Right atrium auricular region (tissue), 2 donors: ENCODE data around the gene CSTPP1. TPM values are rescaled to one million over a fixed set of nuclear protein-coding genes. Genes with fewer than 3 reads are reported as not detected.
"Not testable (repeated sequence)": the region's sequence is repeated elsewhere in the genome, so short reads cannot be mapped to it uniquely, and the experiment has no call there.

Source experiments
- DNase-seq: peaks from one replicate; pipeline ENCODE4 v3.0.0-alpha.2; 2019; ENCODE audit warnings: low spot score
- H3K27ac ChIP-seq, 2 donors: fragments of 200-600 bp; sonication (generic); 1 replicate in 1 of 2; 2 replicates in 1 of 2; pipeline ENCODE4 v1.5.1; 2016 to 2019
- H3K27me3 ChIP-seq, 2 donors: fragments of 200-600 bp; sonication (generic); one replicate each; pipeline versions ENCODE4 v1.5.1 to v1.6.0; 2017 to 2019
- H3K36me3 ChIP-seq: fragments of 200-600 bp; sonication (generic); one replicate; pipeline ENCODE4 v1.5.1; 2016
- H3K4me1 ChIP-seq, 2 donors: fragments of 200-600 bp; sonication (generic); one replicate each; pipeline versions ENCODE4 v1.5.1 to v1.6.0; 2017 to 2019
- H3K4me3 ChIP-seq, 2 donors: fragments of 200-600 bp; sonication (generic); 1 replicate in 1 of 2; 2 replicates in 1 of 2; pipeline ENCODE4 v1.5.1; 2017 to 2019; ENCODE audit warnings: mild to moderate bottlenecking in 1 of 2, moderate library complexity in 1 of 2
- H3K9me3 ChIP-seq, 2 donors: fragments of 200-600 bp; sonication (generic); one replicate each; pipeline ENCODE4 v1.5.1; 2019
- total RNA-seq, 2 donors: library from RNA; depleted of rRNA; stranded (reverse); fragments of >200 nt; gene quantifications; one replicate each; pipeline ENCODE4 v1.1.0, GENCODE V29; 2016
- TF ChIP-seq, protein P1 (sequence below), 2 donors: fragments of 200-600 bp; sonication (generic); IDR thresholded peaks; one replicate each; pipeline ENCODE4 v1.5.1; 2019; ENCODE audit warnings: antibody characterized with exemption in 2 of 2

The CSTPP1 gene
- total RNA-seq, 2 donors from 2014 or later = 8.1 to 14.0 TPM

DNA sequence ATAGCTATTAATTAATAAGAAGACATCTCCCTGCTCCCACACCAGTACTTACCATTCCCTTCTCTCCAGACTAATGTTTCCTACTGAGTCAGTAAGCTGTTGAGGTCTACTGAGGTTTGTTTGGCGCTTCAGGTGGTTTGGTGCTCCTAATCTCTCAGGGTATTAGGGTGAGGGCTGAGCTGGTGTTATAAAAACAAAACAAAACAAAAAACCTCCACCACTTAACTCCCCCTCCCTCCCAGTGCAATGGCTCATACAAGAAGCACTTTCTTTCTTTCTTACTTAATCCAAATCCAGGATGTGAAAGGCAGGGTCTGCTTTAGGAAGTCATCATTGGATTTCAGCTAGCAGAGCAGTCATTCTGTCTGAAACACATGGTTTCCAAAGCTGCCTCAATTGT is 15.3 kb downstream of the CSTPP1 start:
- H3K9me3 ChIP-seq = no peaks in the 10 kb centered on the region
- no peaks in the 10 kb centered on the region for H3K27me3 ChIP-seq
- H3K36me3 ChIP-seq = no peaks in the 10 kb centered on the region
- H3K27ac ChIP-seq = no peak overlapping the region
- no peak for DNase-seq
- H3K4me3 ChIP-seq = no peak overlapping the region
- TF ChIP-seq, protein P1, sequence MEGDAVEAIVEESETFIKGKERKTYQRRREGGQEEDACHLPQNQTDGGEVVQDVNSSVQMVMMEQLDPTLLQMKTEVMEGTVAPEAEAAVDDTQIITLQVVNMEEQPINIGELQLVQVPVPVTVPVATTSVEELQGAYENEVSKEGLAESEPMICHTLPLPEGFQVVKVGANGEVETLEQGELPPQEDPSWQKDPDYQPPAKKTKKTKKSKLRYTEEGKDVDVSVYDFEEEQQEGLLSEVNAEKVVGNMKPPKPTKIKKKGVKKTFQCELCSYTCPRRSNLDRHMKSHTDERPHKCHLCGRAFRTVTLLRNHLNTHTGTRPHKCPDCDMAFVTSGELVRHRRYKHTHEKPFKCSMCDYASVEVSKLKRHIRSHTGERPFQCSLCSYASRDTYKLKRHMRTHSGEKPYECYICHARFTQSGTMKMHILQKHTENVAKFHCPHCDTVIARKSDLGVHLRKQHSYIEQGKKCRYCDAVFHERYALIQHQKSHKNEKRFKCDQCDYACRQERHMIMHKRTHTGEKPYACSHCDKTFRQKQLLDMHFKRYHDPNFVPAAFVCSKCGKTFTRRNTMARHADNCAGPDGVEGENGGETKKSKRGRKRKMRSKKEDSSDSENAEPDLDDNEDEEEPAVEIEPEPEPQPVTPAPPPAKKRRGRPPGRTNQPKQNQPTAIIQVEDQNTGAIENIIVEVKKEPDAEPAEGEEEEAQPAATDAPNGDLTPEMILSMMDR (IDR thresholded peaks at IDR 0.05) = no peak
- no peaks in the 10 kb centered on the region for H3K4me1 ChIP-seq

DNA sequence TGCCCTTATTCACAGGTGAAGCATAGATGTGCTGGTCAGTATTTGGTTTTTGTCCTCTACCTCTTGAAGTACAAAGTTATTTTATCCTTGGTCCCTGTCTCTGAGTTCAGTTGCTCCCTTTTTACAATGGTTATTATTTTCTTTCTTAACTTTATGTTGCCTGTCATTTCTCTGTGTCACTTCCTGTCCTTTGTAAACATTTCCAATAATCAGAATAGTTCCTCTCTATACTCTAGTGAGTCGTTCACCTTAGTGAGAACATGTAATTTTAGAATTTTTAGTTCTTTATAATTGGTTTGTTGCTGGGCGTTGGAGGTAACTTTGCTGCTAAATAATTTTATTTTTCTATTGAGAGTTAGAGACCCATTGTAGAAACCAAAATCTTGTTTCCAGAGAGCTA is 16.0 kb downstream of the CSTPP1 start:
- no peak for DNase-seq
- no peaks in the 10 kb centered on the region for H3K36me3 ChIP-seq
- no peak overlapping the region for H3K4me3 ChIP-seq
- H3K4me1 ChIP-seq = no peaks in the 10 kb centered on the region
- no peaks in the 10 kb centered on the region for H3K27me3 ChIP-seq
- TF ChIP-seq, protein P1 (IDR thresholded peaks at IDR 0.05) = no peak
- no peak overlapping the region for H3K27ac ChIP-seq
- no peaks in the 10 kb centered on the region for H3K9me3 ChIP-seq

DNA sequence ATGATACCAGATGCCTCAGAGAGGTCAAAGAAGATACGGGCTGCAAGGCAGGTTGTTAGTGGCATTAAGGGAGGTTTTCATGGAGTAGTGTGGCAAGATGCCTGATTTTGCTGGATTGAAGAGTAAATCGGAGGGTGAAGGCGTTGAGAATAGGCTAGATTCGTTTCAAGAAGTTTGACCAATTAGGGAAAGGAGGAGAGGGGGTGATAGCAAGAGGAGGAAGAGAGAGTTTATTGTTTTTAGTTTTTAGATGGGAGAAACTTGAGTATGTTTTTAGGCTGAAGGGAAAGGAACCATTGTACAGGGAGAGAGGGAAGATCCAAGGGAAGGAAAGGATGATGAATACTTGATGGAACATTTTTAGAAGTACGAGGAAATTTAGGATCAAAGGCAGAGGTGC is 16.5 kb downstream of the CSTPP1 start:
- Histone ChIP-seq H3K27me3 (no peaks in the 10 kb centered on the region), H3K4me3 (no peak overlapping the region), H3K9me3 (no peaks in the 10 kb centered on the region), H3K36me3 (no peaks in the 10 kb centered on the region), H3K4me1 (no peaks in the 10 kb centered on the region), H3K27ac (no peak overlapping the region)
- TF ChIP-seq, protein P1 (IDR thresholded peaks at IDR 0.05) = no peak
- DNase-seq = no peak

DNA sequence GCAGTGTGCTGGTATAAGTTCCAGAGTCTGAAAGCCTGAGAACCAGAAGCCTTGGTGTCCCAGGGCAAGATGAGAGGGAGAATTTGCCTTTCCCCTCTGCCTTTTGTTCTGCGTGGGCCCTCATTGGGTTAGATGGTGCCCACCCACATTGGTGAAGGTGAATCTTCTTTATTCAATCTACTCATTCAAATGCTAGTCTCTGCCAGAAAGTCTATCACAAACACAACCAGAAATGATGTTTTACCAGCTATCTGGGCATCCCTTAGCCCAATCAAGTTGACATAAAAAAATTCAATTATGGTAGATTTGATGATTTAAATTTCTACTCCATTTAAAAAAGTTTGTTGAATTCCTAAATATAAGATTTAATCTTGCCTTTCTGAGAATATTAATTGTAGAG is 22.2 kb downstream of the CSTPP1 start:
- TF ChIP-seq, protein P1 (IDR thresholded peaks at IDR 0.05) = no peak
- H3K27ac ChIP-seq = no peak overlapping the region
- H3K36me3 ChIP-seq = no peaks in the 10 kb centered on the region
- no peaks in the 10 kb centered on the region for H3K4me1 ChIP-seq
- no peaks in the 10 kb centered on the region for H3K27me3 ChIP-seq
- no peaks in the 10 kb centered on the region for H3K9me3 ChIP-seq
- H3K4me3 ChIP-seq = no peak overlapping the region
- no peak for DNase-seq

DNA sequence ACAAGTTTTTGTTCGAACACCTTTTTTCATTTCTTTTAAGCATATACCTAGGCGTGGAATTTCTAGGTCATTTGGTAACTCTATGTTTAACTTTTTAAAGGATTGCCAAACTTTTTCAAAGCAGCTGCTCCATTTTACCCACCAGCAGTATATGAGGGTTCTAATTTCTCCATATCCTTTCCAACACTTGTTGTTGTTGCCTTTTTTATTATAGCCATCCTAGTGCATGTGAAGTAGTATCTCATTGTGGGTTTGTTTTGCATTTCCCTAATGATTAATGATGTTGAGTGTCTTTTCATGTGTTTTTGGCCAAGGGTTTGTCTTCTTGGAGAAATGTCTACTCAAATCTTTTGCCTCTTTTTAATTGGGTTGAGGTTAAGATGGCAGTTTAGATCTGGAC is 24.5 kb downstream of the CSTPP1 start:
- no peaks in the 10 kb centered on the region for H3K36me3 ChIP-seq
- DNase-seq = no peak
- TF ChIP-seq, protein P1 (IDR thresholded peaks at IDR 0.05) = no peak
- no peaks in the 10 kb centered on the region for H3K27me3 ChIP-seq
- H3K4me1 ChIP-seq = no peaks in the 10 kb centered on the region
- H3K9me3 ChIP-seq = no peaks in the 10 kb centered on the region
- no peak overlapping the region for H3K27ac ChIP-seq
- H3K4me3 ChIP-seq = no peak overlapping the region

DNA sequence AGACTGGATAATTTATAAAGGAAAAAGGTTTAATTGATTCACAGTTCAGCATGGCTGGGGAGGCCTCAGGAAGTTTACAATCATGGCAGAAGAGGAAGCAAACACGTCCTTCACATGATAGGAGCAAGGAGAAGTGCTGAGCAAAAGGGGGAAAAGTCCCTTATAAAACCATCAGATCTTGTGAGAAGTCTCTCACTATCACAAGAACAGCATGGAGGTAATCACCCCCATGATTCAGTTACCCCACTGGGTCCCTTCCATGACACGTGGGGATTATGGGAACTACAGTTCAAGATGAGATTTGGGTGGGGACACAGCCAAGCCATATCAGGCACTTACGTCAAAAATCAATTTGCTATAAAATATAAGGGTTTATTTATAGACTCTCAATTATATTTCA is 25.3 kb downstream of the CSTPP1 start:
- DNase-seq, H3K27me3 ChIP-seq: not testable (repeated sequence)

More for the DNA sequence above, 25.3 kb downstream of the CSTPP1 start:
- not testable (repeated sequence) for H3K27ac ChIP-seq, H3K9me3 ChIP-seq, H3K4me3 ChIP-seq, H3K4me1 ChIP-seq, H3K36me3 ChIP-seq
